Peyer's patch (tissue), 4 donors: ENCODE data around the gene BMP7. TPM values are rescaled to one million over a fixed set of nuclear protein-coding genes. Genes with fewer than 3 reads are reported as not detected.
"Not testable (repeated sequence)": the region's sequence is repeated elsewhere in the genome, so short reads cannot be mapped to it uniquely, and the experiment has no call there.

ENCODE experiments used
- DNase-seq, 3 donors: peaks; one replicate each; pipeline ENCODE4 v3.0.0-alpha.2; 2017 to 2019
- H3K27ac ChIP-seq, 4 donors: fragments of 200-600 bp; sonication (generic); one replicate each; pipeline ENCODE4 v1.5.1; 2016 to 2019
- H3K27me3 ChIP-seq, 2 donors: fragments of 200-600 bp; sonication (generic); one replicate each; pipeline ENCODE4 v1.5.1; 2019
- H3K36me3 ChIP-seq, 3 donors: fragments of 200-600 bp; sonication (generic); one replicate each; pipeline ENCODE4 v1.5.1; 2016 to 2019
- H3K4me1 ChIP-seq, 4 donors: fragments of 200-600 bp; sonication (generic); one replicate each; pipeline ENCODE4 v1.5.1; 2016 to 2019
- H3K4me3 ChIP-seq, 4 donors: fragments of 200-600 bp; sonication (generic); 1 replicate in 3 of 4; 2 replicates in 1 of 4; pipeline ENCODE4 v1.5.1; 2016 to 2019; ENCODE audit warnings: mild to moderate bottlenecking in 1 of 4
- H3K9me3 ChIP-seq, 4 donors: fragments of 200-600 bp; sonication (generic); one replicate each; pipeline ENCODE4 v1.5.1; 2016 to 2019; ENCODE audit warnings: mild to moderate bottlenecking in 1 of 4
- CTCF ChIP-seq, 6 experiments: fragments of 450-650 bp in 4 of 6; fragments of 200-600 bp in 2 of 6; sonication (generic) in 1 of 6; IDR thresholded peaks; one replicate each; pipeline ENCODE4 v1.5.1; 2017 to 2019; ENCODE audit warnings: antibody characterized with exemption in 6 of 6, mild to moderate bottlenecking in 3 of 6, moderate library complexity in 1 of 6
- POLR2A ChIP-seq, 2 donors: fragments of 450-650 bp; IDR thresholded peaks; one replicate each; pipeline ENCODE4 v1.5.1; 2017; ENCODE audit warnings: antibody characterized with exemption in 2 of 2, mild to moderate bottlenecking in 2 of 2, moderate library complexity in 2 of 2
- total RNA-seq, 4 donors: library from RNA; depleted of rRNA; stranded (reverse); fragments of >200 nt; gene quantifications; one replicate each; pipeline ENCODE4 v1.1.0, GENCODE V29; 2016

Gene BMP7
- total RNA-seq, 4 donors from 2014 or later = 0.67 to 2.7 TPM; not detected in 2

DNA sequence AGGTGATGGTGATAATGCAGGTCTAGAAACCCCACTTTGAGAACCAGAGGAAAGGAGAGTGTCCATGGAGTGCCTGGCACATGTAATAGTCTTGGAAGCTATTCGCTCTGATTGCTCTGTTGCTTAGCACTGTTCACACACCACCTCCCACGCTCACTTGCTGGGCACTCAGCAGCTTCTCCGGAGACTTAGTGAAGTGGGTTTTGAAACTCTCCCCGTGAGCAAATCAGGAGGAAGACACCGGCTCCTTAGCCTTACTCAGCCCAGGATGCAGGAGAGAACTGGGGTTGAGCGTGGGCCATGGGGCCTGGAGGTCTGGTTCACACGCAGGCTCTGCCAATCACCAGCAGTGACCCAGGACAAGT, 22.2 kb downstream of the BMP7 start:
- H3K9me3 ChIP-seq = peaks cover 0 to 3% (median 0%) of the 10 kb centered on the region in 4 donors
- H3K36me3 ChIP-seq = no peaks in the 10 kb centered on the region
- DNase-seq = no peak
- no peaks in the 10 kb centered on the region for H3K4me1 ChIP-seq
- no peak overlapping the region for H3K4me3 ChIP-seq
- no peaks in the 10 kb centered on the region for H3K27me3 ChIP-seq
- no peak overlapping the region for H3K27ac ChIP-seq
- TF ChIP-seq CTCF (IDR thresholded peaks at IDR 0.05) (no peak), POLR2A (IDR thresholded peaks at IDR 0.05) (no peak)

DNA sequence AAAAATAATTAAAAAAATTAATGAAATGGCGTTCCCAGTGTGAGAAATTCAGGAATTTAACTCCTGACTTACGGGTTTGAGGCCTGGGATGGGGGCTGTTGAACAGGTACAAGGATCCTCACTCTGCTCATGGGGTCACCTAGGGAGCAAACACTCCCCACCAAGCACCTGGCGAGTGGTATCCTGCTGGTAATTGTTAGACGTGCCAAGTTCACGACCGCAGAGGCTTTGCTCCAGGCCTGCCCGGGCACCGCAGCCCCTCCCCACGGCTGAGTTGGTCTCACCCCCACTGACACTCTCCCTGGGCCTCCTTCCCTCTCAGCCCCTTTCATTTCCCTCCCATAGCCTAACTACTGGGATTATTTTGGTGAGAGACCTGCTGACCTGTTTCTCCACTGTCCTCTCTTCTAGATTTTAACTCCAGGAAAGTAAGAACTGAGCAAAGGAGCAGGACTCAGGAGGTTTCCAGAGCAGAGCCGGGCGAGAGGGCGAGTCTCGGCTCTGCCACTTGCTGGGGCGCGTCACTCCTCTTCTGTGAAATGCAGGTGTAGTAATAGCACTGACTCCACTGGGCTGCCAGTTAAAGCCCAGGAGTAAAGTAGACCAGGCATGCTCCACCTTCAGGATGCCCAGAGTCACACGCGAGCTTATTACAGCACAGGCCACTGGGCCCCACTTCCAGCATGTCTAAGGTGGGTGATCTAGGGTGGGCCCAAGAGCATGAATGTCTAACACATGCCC, 22.8 kb downstream of the BMP7 start:
- H3K4me1 ChIP-seq = no peaks in the 10 kb centered on the region
- H3K27ac ChIP-seq = no peak overlapping the region
- no peak for TF ChIP-seq POLR2A (IDR thresholded peaks at IDR 0.05)
- TF ChIP-seq CTCF (IDR thresholded peaks at IDR 0.05) = no peak
- H3K4me3 ChIP-seq = no peak overlapping the region
- H3K36me3 ChIP-seq = no peaks in the 10 kb centered on the region
- DNase-seq = no peak
- H3K27me3 ChIP-seq = no peaks in the 10 kb centered on the region
- peaks cover 0 to 3% (median 0%) of the 10 kb centered on the region in 4 donors for H3K9me3 ChIP-seq

DNA sequence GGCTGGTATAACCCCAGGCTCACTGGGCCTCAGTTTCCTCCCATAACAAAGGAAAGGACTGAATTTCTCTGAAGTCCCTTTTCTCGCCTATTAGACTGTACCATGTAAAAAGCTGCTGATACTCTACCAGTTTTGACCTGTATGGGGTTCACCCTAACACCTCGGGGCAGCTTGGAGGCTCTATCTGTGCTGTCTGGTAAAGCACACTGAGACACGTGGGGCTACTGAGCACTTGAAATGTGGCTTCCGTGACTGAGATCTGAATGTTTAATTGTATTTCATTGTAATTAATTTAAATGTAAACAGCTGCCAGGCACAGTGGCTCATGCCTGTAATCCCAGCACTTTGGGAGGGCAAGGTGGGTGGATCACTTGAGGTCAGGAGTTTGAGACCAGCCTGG, 24.0 kb downstream of the BMP7 start:
- Histone ChIP-seq H3K4me3 (no peak overlapping the region), H3K9me3 (peaks cover 0 to 3% (median 0%) of the 10 kb centered on the region in 4 donors), H3K27ac (no peak overlapping the region), H3K27me3 (no peaks in the 10 kb centered on the region), H3K36me3 (no peaks in the 10 kb centered on the region), H3K4me1 (no peaks in the 10 kb centered on the region)
- DNase-seq = no peak
- no peak for TF ChIP-seq POLR2A (IDR thresholded peaks at IDR 0.05)
- no peak for TF ChIP-seq CTCF (IDR thresholded peaks at IDR 0.05)

DNA sequence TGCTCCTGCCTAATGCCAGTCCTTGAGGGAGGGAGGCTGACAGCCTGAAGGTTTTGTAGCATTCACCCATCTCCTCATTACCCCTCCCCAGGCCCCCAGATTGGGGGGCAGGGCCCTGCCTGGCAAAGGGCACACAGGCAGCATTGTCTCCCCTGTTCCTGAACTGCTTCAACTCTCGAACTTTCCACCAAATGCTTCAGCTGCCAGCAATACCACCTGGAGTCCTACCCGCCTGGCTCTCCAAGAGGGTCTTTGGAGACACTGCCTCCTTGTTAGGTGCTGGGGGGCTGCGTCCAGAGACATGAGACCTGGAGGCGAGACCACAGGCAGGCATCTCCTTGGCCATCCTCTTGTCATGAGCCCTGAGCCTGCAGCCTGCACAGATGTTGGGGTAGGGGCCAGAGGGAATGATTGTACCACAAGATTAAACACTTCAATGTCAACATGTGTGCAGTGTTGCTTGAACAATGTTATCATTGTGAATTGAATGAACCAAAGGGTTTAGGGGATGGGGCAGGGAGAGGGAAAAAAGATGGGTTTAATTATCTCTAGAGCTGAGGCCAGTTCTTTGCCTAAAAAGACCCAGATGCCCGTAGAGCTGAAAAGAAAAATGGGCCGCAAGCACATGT, 25.0 kb downstream of the BMP7 start:
- Histone ChIP-seq H3K4me3 (no peak overlapping the region), H3K27me3 (no peaks in the 10 kb centered on the region), H3K9me3 (peaks cover 0 to 3% (median 0%) of the 10 kb centered on the region in 4 donors), H3K27ac (no peak overlapping the region), H3K36me3 (no peaks in the 10 kb centered on the region), H3K4me1 (no peaks in the 10 kb centered on the region)
- TF ChIP-seq CTCF (IDR thresholded peaks at IDR 0.05) = no peak
- no peak for TF ChIP-seq POLR2A (IDR thresholded peaks at IDR 0.05)
- no peak for DNase-seq

- H3K4me1 ChIP-seq = no peaks in the 10 kb centered on the region
- no peak overlapping the region for H3K4me3 ChIP-seq
- H3K27ac ChIP-seq = no peak overlapping the region
- TF ChIP-seq CTCF (IDR thresholded peaks at IDR 0.05) (no peak), POLR2A (IDR thresholded peaks at IDR 0.05) (no peak)
- H3K9me3 ChIP-seq = peaks cover 0 to 3% (median 0%) of the 10 kb centered on the region in 4 donors
- no peaks in the 10 kb centered on the region for H3K27me3 ChIP-seq
- no peak for DNase-seq
- H3K36me3 ChIP-seq = no peaks in the 10 kb centered on the region
Measured at GRCh38 chr20:57240581-57241362, 25.7 kb downstream of the BMP7 start.

DNA sequence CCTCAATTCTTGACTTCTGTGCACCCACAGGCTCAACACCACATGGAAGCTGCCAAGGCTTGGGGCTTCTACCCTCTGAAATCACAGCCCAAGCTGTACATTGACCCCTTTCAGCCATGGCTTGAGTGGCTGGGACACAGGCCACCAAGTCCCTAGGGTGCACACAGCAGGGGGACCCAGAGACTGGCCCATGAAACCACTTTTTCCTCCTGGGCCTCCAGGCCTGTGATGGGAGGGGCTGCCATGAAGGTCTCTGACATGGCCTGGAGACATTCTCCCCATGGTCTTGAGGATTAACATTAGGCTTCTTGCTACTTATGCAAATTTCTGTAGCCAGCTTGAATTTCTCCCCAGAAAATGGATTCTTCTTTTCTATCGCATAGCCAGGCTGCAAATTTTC, 26.7 kb downstream of the BMP7 start:
- H3K4me3 ChIP-seq, H3K27ac ChIP-seq, H3K9me3 ChIP-seq, H3K27me3 ChIP-seq, DNase-seq, H3K36me3 ChIP-seq, H3K4me1 ChIP-seq: not testable (repeated sequence)

- not testable (repeated sequence) for H3K9me3 ChIP-seq, H3K4me3 ChIP-seq, H3K36me3 ChIP-seq, H3K4me1 ChIP-seq, H3K27me3 ChIP-seq, DNase-seq, H3K27ac ChIP-seq
Measured at GRCh38 chr20:57239324-57239723, 27.1 kb downstream of the BMP7 start.
